Fibroblast of skin of back (primary cell): ENCODE measurements around the gene HOATZ.

Experiments used
- DNase-seq: peaks from one replicate; pipeline ENCODE4 v3.0.0-alpha.2; 2013

The HOATZ gene

GRCh38 chr11:111582881-111583280 lies 68.3 kb downstream of the HOATZ start:
- DNase-seq: no peak

GRCh38 chr11:111585371-111585770 lies 70.8 kb downstream of the HOATZ start:
- peak; percentile 87 for DNase-seq

- peak; percentile 50 for DNase-seq
Measured at GRCh38 chr11:111586388-111586831, 71.8 kb downstream of the HOATZ start.
